ENCODE data around the gene TPMT.
"Not testable (repeated sequence)": the region's sequence is repeated elsewhere in the genome, so short reads cannot be mapped to it uniquely, and the experiment has no call there.

TPMT gene

DNA sequence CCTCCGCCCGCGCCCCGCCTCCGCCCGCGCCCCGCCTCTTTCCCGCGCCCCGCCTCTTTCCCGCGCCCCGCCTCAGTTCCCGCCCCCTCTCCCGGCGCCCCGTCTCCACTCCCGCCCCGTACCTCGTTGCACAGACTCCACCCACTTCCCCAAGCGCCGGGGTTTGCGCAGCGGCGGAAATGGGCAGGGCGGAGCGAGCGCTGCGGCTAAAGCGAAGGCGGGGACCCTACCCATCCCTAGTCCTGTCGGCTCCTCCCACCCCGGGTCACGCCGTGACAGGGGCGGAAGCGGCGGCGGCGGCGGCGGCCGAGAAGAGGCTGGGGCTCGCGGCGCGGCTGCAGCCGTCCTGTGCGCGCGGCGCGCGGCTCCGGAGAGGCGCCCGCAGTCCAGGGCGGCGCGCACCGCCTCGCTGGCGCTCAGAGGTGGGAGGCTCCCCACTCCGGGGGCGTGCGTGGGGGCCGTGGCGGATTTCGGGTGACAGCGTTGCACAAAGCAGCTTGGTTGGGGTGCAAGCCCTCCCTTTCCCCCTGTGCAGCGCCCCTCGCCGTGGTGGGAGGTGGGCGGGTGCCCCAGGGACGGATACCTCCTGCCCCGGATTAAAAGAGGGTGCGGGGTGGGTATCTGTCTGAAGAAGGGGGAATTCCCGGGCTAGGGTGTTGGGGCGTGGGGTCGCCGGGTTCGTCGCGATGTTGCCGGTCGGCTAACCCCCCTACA, 430 bp upstream of the TPMT start, which contains the start of gene KDM1B:
Gene KDM1B, plus strand, starts transcription at position 273 of the 714 bp plus-strand sequence. CDS start 4,474 bp downstream, outside the sequence.
- peak; percentile 79 for DNase-seq

DNA sequence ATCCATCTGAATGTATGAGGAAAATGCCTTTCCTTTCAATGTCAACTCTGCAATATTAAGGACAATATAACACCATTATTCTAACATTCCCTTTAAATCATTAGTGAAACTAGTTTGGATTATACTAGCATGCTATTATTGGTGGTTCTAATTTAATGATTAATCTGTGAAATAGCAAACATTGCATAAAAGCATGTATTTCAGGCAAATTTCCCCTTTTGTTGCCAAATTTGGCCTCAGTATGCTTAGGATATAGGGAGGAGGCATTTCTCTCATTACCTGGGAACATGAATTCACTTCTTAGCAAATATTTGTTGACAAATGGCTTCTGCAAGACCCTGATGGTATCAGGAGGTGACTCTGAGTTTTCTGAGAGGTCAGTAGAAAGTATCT, 1.6 kb downstream of the TPMT start:
- DNase-seq = no peak

DNA sequence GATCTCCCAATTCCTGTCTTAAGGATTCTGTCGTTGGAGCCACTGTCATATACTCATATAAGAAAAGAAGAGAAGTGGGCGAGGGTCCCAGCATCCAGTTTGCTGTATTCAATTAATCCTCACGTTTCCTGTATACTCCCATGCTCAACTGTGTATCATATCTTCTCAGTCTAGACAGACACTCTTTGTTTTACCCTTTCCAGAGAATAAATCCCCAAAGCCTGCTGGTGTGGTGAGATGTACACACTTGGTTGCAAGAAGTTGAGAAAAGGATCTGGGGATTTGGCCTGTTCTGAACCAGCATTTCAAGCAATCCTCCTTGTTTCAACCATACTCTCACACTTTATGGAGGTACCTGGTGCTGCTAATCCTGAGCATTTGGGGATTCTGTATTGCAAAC, 3.1 kb downstream of the TPMT start:
- no peak for DNase-seq

DNA sequence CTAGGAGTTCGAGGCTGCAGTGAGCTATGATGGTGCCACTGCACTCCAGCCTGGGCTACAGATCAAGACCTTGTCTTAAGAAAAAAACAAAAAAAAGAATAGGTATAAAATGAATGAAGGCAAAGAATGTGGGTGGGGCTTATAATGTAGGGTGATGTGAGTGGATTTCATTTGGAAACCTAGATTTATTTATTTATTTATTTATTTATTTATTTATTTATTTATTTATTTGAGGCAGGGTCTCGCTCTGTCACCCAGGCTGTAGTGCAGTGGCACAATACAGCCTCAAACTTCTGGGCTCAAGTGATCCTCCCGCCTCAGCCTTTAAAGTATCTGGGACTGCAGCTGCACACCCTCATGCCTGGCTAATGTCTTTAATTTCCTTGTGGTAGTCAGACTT, 3.5 kb downstream of the TPMT start:
- not testable (repeated sequence) for DNase-seq

DNA sequence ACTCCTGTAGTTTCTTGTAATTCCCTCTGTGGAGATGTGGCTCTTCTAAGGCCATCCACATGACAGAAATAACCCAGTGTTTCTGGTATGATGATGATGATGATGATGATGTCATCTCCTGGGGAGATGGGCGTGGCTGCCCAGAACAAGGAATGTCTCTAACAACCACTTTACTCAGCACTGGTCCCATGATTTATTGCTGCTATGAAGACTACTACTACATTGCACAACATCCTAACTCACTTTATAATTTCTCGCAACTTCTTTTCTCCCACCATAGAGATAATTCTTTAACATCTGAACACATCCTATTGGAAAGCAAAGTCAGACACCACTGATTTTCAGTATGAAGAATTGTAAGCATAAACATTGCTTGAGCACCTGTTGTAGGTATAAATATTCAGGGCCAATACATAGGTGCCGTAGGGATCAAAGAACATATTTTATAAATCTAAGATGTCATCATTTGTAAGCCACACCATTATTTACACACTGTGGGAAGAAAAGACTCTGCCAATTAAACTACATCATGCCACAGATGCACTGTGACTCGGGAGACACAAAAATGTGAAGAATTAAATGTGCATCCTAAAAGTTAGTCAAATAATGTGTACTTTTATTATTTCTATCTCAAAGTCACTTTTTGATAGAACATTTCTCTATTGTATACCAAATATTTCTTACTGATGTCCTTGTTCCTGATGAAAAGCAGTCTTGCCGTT, 6.4 kb downstream of the TPMT start:
- no peak for DNase-seq

DNA sequence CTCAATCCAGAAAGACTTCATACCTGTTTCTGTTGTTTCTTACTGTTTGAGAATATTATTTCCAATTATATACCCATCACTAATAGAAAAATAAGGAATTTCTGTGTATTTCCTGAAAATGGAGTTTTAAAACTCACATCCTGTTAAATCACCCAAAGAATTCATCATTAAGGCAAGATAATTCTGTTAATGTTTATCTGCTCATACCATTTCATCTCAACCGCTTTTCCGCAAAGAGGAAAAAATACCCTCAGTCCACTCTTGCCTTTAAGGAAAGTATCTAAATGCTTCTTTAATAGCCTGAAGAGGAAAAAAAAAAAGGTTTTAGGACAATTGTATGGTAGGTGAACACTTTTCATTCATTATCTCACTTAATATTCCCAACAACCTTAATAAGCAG, 7.3 kb downstream of the TPMT start:
- DNase-seq = no peak

DNA sequence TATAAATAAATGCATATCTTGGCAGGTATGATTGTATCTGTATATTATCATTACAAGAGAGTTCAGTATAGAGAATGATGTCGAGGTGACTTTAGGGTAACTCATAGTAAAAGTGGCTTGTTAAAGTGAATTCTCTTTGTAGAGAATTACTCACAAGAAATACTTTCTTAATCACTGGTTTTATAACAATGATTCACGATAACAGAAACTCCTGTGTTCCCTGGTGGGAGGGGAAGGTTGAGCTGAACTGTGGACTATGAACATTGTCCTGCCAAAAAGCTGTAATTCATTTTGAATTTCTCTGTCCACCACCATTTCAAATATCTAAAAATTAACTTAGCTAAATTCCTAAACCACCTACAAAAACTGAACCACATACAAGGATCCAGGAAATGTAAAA, 7.7 kb downstream of the TPMT start:
- no peak for DNase-seq

DNA sequence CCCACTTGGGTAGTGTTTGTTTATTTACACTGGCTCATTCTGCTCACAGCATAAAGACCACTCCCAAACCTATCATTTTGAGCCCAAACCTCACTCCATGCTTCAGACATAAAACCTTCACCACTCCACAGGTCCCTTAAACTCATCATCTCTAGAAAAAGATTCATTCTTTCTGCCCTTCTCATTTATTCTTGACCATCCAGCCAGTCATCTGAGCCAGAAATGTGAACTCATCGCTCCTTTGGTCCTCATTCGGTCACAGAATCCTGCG, 12.4 kb downstream of the TPMT start:
- DNase-seq = no peak

DNA sequence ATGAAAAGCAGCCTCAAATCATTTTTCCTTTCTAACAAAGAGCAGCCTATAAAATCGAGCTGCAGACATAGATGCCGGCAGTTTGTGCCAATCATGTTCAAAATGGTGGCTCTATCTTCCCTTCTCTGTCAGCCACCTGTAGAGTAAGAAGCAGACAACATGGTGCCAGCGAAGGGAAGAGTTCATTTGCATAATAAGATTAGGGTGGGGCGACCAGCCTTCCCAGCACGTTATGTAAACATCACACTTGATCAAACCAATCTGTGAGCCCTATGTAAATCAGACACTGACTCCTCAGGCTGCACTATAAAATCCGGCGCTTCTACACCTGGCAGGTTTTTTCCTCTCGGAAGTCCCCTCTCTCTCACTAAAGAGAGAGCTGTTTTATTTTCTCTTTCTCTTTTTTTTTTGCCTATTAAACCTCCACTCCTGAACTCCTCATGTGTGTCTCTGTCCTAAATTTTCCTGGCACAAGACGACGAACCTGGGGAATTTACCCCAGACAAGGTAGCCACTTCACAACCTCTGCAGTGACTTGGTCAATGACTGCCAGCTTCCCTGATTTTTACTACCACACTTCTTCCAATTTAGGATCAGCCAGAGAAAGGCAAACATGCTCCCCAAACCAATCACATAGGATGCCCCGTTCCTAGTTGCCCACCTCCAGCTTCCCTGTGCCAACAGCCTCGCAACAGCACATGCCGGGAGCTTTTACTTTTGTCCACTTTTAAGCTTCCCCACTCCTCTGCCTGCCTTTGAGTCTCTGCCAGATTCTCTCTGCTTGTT, 12.9 kb downstream of the TPMT start:
- DNase-seq = no peak

DNA sequence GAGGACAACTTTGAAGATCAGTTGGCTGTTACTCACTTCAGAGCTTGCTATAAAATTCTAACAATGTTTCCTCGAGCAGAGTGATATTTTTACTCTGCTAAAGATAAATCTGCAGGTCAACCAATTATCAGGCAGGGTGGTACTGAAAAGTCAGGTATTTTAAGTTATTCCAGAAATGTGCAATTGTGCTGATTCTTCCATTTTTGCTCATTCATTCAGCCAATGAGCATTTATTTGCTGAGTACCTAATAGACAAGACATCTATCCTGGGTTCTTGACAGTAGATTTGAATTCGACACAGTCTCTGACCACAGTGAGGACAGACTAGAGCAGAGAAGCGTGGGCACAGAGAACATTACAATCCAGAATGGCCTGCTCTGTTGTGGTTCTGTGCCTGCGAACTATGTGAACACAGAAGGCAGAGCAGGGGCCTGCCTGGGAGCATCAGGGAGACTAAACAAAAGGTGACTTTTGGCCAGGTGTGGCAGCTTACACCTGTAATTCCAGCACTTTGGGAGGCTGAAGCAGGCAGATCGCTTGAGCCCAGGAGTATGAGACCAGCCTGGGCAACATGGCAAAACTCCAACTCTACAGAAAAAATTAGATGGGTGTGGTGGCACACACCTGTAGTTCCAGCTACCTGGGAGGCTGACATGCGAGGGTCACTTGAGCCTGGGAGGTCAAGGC, 14.8 kb downstream of the TPMT start:
- no peak for DNase-seq

DNA sequence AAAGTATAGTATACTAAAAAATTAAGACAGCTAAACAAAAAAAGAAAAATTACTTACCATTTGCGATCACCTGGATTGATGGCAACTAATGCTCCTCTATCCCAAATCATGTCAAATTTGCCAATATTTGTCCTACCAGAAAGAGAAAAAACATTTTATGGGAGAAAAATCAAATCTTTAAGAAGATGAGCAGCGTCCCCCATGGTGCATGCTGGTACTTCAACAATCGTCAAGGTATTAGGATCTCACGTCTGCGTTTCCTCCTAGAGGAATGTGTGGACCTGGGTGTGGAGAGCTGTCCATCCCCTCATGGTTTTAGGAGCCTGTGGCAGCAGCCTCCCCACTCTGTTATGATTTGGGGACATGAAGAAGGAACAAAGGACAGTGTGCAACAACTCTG, 16.0 kb downstream of the TPMT start:
- no peak for DNase-seq

DNA sequence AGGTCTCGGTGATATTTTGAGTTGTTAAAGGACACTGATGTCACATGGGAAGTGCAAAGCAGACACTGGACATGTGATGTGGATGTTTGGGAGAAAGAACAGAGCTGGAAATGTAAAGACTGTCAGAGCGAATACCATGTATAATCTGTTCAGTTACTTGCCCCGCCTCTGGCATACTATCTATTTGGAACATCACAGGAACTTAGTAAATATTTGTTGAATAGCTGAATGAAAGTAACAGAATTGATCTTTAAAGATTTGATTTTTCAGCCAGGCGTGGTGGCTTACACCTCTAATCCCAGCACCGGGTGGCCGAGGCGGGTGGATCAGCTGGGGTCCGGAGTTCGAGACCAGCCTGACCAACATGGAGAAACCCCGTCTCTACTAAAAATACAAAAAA, 18.6 kb downstream of the TPMT start:
- no peak for DNase-seq

DNA sequence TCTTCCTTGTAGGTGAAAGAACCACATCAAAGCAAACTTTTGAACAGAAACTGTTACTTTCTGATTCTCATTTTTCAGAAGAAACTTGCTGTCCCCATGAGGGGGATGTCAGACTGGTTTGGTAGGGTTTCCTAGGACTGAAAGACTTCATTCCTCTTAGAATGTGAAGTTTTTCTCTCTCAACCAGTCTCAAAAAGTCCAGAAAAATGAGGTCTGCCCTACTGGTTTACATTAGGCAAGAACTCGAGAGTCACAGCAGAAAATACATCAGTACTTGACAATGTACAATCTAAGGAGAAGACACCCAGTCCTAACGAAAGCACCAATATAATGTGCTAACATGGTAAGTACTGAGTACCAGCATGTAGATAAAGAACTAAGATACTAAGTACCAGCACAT, 19.7 kb downstream of the TPMT start:
- no peak for DNase-seq

DNA sequence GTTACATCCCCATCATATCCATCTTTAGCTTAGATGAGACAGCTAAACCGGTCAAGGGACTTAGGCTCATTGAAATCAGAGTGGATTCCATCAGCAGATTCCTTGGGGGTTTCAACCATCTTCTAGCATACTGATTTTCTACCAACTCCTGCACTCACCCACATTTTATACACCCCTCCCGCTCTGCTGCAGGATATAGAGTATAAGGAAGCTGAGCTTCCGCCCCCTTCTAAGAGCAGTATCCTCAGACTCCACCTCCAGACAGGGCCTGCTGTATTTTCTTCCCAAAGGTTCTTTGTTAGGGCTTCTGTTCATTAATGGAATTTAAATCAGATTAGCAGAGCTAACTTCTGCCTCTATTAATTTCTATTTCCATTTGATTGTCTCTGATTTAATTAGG, 22.5 kb downstream of the TPMT start:
- DNase-seq = no peak

DNA sequence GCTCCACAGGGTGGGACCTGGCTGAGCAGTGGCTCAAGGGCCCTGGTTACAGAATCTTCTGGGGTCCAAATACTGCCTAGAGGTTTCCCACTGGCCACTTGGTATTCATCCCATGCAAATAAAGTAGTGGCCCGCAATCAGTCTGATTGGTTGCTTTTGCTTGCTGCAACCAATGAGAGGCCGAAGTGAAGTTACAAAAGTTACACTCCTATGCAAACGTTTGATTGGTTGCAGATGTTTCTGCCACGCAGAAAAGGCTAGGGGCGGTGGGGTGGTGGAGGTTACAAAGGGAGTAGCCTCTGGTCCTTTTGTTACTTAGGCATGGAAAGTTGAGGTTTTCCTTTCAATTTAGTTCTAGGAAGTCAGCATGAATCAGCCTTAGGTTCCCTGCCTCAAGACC, 28.8 kb downstream of the TPMT start:
- DNase-seq = no peak

DNA sequence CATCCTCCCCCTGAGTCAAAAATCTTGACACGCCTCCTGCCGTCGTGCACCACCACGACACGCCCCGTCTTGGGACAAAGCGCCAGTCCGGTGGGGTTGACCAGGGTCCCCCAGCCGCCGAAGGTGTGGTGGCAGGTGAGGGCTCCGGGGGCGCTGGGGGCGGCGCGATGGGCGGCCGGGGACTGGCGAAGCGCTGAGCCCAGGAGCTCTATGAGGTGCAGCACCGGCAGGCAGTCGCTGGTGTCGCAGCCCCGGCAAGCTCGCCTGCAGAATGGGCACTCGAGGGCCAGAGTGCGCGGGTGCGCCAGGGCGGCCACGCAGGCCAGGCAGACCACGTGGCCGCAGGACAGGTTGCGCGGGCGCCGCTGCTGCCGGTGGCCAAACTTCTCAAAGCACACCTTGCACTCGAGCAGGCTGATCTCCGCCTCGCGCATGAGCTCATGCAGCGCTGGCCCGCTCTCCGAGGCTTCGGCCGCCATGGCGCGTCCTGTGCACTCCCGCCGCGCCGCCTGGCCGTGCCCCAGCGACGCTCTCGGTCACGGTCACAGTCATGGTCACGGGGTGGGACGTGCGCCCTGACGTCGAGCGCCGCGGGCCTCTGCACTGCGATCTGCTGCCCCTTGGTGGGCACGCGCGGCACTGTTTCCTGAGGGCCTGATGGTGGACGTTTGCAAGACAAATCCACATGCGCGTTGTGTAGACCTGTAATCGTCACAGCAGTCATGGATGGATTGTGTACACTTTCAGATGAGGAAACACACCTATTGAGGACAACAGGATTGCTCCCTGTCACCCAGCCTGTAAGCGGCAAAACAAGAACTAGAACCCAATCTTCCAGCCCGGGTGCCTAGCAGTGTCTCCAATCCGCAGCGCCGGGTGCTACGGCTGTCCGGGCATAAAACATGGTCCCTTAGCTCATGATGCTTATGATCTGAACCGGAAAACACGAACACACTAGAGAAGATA, 32.5 kb downstream of the TPMT start, which contains the start of gene NHLRC1:
Gene NHLRC1, minus strand, starts transcription at position 550 of the 966 bp plus-strand sequence. Its CDS starts 71 bp downstream, at position 479.
- no peak for DNase-seq

DNA sequence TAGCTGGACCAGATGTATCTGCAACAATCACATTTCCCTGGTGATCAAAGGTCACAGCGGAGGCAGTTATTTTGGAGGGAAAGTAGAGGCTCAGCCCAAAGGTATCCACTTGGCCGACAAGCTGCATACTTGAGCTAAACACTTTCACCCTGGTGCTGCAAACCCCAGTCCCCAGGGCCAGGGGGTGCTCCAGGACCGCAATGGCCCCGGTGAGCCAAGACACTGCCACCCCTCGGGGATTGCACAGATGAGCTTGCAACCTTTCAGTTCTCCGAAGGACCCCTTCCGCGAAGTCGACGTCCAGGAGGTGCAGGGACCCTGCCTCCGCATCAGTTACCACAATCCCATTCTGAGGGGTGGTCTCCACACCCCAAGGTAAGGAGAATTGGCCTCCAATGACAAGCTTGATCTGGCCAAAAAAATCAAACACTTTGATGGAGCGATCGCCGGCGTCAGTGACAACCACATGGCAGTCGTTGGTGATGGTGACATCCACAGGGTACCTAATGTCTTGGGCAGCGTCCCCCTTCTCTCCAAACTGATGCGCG, 33.2 kb downstream of the TPMT start:
- no peak for DNase-seq

DNA sequence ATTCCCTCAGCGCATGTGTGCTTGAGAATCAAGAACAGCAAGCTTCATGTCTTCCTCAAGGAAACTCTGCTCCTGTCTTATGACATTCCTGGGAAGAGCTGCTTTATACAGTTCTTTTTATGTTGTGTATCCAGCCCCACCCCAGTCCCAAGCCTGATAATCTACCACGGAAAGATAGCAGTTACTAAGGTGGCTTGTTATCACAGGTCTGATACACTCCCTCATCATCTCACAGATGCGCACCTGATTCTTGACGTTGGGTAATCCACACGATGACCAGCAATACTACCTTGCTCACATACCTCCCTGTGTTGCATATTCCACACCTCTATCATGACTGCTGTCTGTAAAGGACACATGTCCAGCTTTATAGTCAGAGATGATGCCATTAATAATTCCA, 35.6 kb downstream of the TPMT start:
- DNase-seq = no peak

DNA sequence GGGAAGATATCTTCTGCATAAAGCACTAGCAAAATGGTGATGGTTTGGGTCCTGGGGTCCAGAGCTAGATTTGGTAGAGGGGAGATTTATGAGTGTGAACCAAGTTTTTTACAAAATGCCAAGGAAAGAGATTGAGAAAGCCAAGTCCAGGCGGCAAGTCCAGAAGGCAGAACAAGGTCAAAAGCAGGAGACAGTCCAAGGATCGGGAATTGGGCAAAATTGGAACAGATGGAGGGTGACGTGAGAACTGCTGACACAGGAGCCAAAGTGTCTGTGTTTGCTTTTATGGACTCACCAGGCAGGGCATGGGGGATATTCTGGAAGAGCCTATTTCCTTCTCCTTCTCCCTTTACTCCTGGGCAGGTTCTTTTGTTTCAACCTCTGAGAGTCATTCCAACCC, 36.5 kb downstream of the TPMT start:
- DNase-seq = no peak

DNA sequence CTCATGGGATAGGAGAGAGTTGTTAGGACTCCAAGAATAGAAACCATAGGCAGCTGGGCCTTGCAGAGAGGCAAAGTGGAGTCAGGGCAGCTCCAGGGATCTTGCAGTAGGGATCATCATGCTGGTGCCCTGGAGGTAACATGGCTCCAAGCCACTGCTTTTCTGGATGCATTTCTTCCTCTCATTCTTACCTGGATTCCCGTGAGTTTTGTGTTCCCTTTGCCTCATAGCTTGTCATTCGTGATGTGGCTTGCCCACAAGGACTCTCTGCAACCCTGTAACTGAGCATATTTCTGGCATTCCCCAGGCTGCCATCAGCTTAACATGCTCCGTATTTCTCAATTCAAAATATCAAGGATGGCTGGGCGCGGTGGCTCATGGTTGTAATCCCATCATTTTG, 37.7 kb downstream of the TPMT start:
- no peak for DNase-seq

DNA sequence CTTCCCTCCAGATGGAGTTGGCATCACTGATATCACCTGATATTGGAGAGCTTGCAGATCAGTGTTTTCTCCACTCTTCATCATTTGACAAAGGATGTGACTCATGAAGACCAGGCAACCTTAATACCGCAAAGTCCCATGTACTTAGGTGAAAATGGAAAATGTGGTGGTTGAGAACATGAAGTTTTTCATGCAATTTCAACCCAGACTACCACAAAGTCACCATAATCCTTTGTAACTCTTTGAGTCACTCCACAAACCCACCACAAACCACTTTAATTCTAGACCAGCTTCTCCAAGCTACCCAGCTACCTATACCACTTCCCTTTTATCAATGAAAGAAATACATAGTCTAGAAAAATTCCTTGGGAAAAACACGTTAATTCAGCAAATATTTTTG, 39.5 kb downstream of the TPMT start:
- no peak for DNase-seq

DNA sequence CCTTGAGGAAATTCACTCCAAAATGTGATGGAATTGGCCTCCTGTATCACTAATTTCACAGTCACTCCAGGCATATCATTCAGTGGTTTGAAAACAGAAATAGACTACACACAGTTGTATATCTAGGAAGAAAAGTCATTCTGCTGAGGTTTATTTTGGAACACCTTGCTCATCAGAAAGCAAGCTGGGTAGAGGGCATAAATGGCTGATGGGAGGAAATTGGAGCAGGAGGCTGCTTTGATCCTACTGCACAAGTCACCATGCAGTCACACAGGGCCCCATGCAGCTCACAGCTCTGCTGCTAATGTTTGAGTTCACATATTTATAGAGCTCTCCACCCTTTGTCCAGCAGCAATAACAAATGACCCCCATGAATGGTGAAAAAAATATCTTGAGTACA, 44.7 kb downstream of the TPMT start:
- no peak for DNase-seq
